ENCODE results near the gene DENND1B. TPM values are rescaled to one million over a fixed set of nuclear protein-coding genes. Genes with fewer than 3 reads are reported as not detected.

Gene DENND1B
- polyA plus RNA-seq, 2 of the 4 experiments (the other 2 are of a cell fraction) = 2.9 to 10.5 TPM

DNA sequence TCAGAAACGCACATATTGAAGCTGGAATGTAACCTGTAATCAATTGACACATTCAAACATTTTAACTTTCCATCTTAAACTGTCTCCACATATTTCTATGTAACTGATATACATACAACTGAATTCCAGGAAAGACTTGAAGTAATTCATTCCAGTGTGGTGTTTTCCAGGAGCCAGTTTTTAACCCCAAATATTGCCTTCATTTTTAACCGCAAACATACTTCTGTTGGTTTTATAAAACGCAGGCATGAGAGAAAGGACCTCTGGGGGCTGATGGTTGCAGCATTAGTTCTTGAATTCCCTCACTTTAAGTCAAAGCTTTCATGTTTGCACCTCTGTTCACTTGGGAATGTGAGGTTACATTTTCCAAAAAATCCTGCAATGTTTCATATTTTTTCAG, 303.1 kb downstream of the DENND1B start (continued):
- no peak for TF ChIP-seq CHD2 (IDR thresholded peaks at IDR 0.05; ENCODE audit: low read length, partially characterized antibody)
- no peak for TF ChIP-seq KDM1A (IDR thresholded peaks at IDR 0.05; ENCODE audit: low read depth)
- no peak for TF ChIP-seq HOXA7 (CRISPR knock-in tag; IDR thresholded peaks at IDR 0.05)
- TF ChIP-seq, protein P1, sequence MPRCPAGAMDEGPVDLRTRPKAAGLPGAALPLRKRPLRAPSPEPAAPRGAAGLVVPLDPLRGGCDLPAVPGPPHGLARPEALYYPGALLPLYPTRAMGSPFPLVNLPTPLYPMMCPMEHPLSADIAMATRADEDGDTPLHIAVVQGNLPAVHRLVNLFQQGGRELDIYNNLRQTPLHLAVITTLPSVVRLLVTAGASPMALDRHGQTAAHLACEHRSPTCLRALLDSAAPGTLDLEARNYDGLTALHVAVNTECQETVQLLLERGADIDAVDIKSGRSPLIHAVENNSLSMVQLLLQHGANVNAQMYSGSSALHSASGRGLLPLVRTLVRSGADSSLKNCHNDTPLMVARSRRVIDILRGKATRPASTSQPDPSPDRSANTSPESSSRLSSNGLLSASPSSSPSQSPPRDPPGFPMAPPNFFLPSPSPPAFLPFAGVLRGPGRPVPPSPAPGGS (IDR thresholded peaks at IDR 0.05) = no peak

DNA sequence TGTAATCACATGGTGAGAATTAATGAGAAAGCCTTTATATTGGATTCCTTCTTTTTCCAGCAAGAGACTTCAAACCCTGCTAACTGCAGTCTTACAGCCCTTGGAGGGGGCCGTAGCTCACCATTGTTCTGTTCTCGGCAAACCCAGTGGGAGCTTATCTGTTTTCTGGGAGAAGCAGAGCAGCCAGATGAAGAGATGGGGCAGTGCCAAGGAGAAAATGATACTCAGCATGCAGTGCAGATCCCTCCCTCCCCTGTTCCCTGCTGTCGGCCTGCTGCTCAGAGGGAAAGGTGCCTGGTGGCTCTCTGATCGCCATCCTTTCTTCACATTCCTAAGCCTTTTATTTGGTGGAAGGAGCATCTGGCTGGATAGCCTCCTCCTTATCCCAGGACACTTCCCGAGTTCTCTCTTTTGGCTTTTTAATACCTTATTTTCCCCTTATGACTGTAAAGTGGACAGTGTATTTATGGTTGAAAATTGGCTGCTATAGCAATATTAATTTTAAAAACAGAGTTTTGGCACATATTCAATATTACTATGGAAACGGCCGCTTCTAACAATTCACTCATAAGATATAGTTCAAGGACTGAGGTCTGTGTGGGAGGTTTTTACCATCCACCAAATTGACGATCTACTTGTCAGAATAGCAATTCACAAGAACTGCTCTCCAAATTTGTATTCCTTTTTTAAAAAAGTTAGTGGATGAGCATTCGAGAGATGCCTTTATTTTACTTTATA, 303.9 kb downstream of the DENND1B start:
- Histone ChIP-seq H3K4me2 (no peak overlapping the region), H3K4me1 (no peaks in the 10 kb centered on the region), H3K27ac (no peak overlapping the region), H3K4me3 (no peak overlapping the region), H3K9me3 (no peaks in the 10 kb centered on the region)
- DNase-seq (ENCODE audit: low read depth in 1 of 2, low spot score in 1 of 2) (no peak), ATAC-seq (no peak), FAIRE-seq (no peak)
- POLR2A ChIA-PET = no interaction called here
- CTCF ChIA-PET = no interaction called here
- TF ChIP-seq, protein P2, sequence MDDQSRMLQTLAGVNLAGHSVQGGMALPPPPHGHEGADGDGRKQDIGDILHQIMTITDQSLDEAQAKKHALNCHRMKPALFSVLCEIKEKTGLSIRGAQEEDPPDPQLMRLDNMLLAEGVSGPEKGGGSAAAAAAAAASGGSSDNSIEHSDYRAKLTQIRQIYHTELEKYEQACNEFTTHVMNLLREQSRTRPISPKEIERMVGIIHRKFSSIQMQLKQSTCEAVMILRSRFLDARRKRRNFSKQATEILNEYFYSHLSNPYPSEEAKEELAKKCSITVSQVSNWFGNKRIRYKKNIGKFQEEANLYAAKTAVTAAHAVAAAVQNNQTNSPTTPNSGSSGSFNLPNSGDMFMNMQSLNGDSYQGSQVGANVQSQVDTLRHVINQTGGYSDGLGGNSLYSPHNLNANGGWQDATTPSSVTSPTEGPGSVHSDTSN (IDR thresholded peaks at IDR 0.05) = no peak
- TF ChIP-seq, protein P3, sequence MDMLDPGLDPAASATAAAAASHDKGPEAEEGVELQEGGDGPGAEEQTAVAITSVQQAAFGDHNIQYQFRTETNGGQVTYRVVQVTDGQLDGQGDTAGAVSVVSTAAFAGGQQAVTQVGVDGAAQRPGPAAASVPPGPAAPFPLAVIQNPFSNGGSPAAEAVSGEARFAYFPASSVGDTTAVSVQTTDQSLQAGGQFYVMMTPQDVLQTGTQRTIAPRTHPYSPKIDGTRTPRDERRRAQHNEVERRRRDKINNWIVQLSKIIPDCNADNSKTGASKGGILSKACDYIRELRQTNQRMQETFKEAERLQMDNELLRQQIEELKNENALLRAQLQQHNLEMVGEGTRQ (IDR thresholded peaks at IDR 0.05) = no peak
- TF ChIP-seq SREBF2 (IDR thresholded peaks at IDR 0.05) = no peak
- 69% methylated on average over 9 of the region's 9 CpGs for WGBS (ENCODE audit: missing lambda C conversion rate)

DNA sequence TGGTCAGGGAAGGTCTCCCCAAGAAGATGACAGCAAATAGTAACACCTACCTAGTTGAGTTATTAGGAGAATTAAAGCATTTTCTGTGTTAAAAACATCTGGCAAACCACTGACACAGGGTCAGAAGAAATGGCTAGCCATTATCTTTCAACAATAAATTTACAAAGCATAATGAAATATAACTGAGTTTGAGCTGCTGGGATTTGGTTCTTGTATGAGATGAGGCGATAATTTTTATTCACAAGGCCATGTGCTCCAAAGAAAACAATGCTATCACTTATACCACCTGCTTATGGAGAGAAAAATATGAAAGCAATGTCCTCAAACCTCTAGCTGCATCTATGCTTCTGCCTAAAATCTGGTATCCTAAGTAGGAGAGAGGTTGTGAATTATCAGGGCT, 304.9 kb downstream of the DENND1B start:
- H3K4me1 ChIP-seq = no peaks in the 10 kb centered on the region
- POLR2A ChIA-PET = no interaction called here
- DNase-seq (ENCODE audit: low read depth in 1 of 2, low spot score in 1 of 2) (no peak), FAIRE-seq (no peak), ATAC-seq (no peak)
- no peak overlapping the region for H3K4me2 ChIP-seq
- H3K9me3 ChIP-seq = no peaks in the 10 kb centered on the region
- no peak overlapping the region for H3K27ac ChIP-seq
- no peak overlapping the region for H3K4me3 ChIP-seq
- CTCF ChIA-PET = interaction anchor here (2.4 kb wide), 1 partner anchor 23 kb away, joined by 6 read pairs; no protein-coding TSS in a partner anchor
- 28% methylated on average over 1 of the region's 1 CpG for WGBS (ENCODE audit: missing lambda C conversion rate)
- TF ChIP-seq FOSL2 (IDR thresholded peaks at IDR 0.05) = no peak
- TF ChIP-seq FOSL2 (CRISPR knock-in tag; IDR thresholded peaks at IDR 0.05) = no peak
- TF ChIP-seq NR3C1 (IDR thresholded peaks at IDR 0.05) = no peak
- TF ChIP-seq, protein P4, sequence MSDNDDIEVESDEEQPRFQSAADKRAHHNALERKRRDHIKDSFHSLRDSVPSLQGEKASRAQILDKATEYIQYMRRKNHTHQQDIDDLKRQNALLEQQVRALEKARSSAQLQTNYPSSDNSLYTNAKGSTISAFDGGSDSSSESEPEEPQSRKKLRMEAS (IDR thresholded peaks at IDR 0.05) = no peak
- TF ChIP-seq ZC3H11A (IDR thresholded peaks at IDR 0.05) = no peak
- TF ChIP-seq CBX2 (IDR thresholded peaks at IDR 0.05; ENCODE audit: borderline replicate concordance, low read depth) = no peak
- TF ChIP-seq, protein P2 (IDR thresholded peaks at IDR 0.05) = no peak
- TF ChIP-seq HEYL (CRISPR knock-in tag; IDR thresholded peaks at IDR 0.05) = no peak
- TF ChIP-seq, protein P5, sequence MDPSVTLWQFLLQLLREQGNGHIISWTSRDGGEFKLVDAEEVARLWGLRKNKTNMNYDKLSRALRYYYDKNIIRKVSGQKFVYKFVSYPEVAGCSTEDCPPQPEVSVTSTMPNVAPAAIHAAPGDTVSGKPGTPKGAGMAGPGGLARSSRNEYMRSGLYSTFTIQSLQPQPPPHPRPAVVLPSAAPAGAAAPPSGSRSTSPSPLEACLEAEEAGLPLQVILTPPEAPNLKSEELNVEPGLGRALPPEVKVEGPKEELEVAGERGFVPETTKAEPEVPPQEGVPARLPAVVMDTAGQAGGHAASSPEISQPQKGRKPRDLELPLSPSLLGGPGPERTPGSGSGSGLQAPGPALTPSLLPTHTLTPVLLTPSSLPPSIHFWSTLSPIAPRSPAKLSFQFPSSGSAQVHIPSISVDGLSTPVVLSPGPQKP (IDR thresholded peaks at IDR 0.05; ENCODE audit: low read depth, low read length) = no peak
- TF ChIP-seq ZNF302 (CRISPR knock-in tag; IDR thresholded peaks at IDR 0.05) = no peak
- TF ChIP-seq EP300 (IDR thresholded peaks at IDR 0.05) = no peak
- TF ChIP-seq BHLHE40 (IDR thresholded peaks at IDR 0.05; ENCODE audit: low read depth, low read length) = no peak
- no peak for TF ChIP-seq NPAS2 (CRISPR knock-in tag; IDR thresholded peaks at IDR 0.05; ENCODE audit: borderline replicate concordance)
- TF ChIP-seq RFX5 (IDR thresholded peaks at IDR 0.05) = no peak
- TF ChIP-seq JUNB (IDR thresholded peaks at IDR 0.05) = no peak
- no peak for TF ChIP-seq GATA3 (IDR thresholded peaks at IDR 0.05; ENCODE audit: borderline replicate concordance)
- TF ChIP-seq MAZ (IDR thresholded peaks at IDR 0.05; ENCODE audit: borderline replicate concordance, low read depth, low read length) = no peak
- TF ChIP-seq TFCP2L1 (CRISPR knock-in tag; IDR thresholded peaks at IDR 0.05) = no peak

Data from A549 (cell line).